HepG2 (cell line): ENCODE results near the gene INTU. TPM values are rescaled to one million over a fixed set of nuclear protein-coding genes. Genes with fewer than 3 reads are reported as not detected.

Source experiments
- FOXJ3 ChIP-seq: sonication (generic); formaldehyde crosslinking; IDR thresholded peaks from 2 replicates; pipeline ENCODE4 v1.4.0; 2020; ENCODE audit warnings: missing genetic modification reagents, mild to moderate bottlenecking, borderline replicate concordance
- HNRNPH1 ChIP-seq: fragments of 200-400 bp; formaldehyde crosslinking; optimal IDR thresholded peaks from 2 replicates; pipeline ENCODE3; 2017; ENCODE audit warnings: mild to moderate bottlenecking, low read depth, low read length
- MEIS2 ChIP-seq: sonication (generic); formaldehyde crosslinking; IDR thresholded peaks from 2 replicates; pipeline ENCODE4 v1.9.0; 2021; ENCODE audit warnings: mild to moderate bottlenecking, missing genetic modification reagents
- MXD4 ChIP-seq: IDR thresholded peaks from 2 replicates; pipeline ENCODE4 v1.6.1; 2016; ENCODE audit warnings: mild to moderate bottlenecking, missing biosample characterization, missing genetic modification reagents
- MZF1 ChIP-seq: sonication (generic); formaldehyde crosslinking; IDR thresholded peaks from 2 replicates; pipeline ENCODE4 v1.8.1; 2023; ENCODE audit warnings: mild to moderate bottlenecking, missing genetic modification reagents, borderline replicate concordance
- PCBP2 ChIP-seq: fragments of 200-400 bp; formaldehyde crosslinking; optimal IDR thresholded peaks from 2 replicates; pipeline ENCODE3; 2018; ENCODE audit warnings: low read length, low read depth; ENCODE audit not compliant: poor library complexity, severe bottlenecking
- PHB2 ChIP-seq: fragments of 450-650 bp; IDR thresholded peaks from 2 replicates; pipeline ENCODE4 v1.6.1; 2018; ENCODE audit not compliant: partially characterized antibody
- PHF8 ChIP-seq: sonication (generic); formaldehyde crosslinking; IDR thresholded peaks from 2 replicates; pipeline ENCODE4 v1.5.0; 2020; ENCODE audit warnings: missing genetic modification reagents
- PPARG ChIP-seq: conservative IDR thresholded peaks from 2 replicates; pipeline ENCODE4 v1.6.1; 2016; ENCODE audit warnings: missing biosample characterization, missing genetic modification reagents
- REXO4 ChIP-seq: sonication (generic); formaldehyde crosslinking; IDR thresholded peaks from 2 replicates; pipeline ENCODE4 v1.8.0; 2022; ENCODE audit warnings: missing genetic modification reagents, mild to moderate bottlenecking, borderline replicate concordance
- SNAPC2 ChIP-seq: sonication (generic); formaldehyde crosslinking; IDR thresholded peaks from 2 replicates; pipeline ENCODE4 v1.8.1; 2022; ENCODE audit warnings: mild to moderate bottlenecking, missing genetic modification reagents
- STAG1 ChIP-seq: sonication (generic); formaldehyde crosslinking; IDR thresholded peaks from 2 replicates; pipeline ENCODE4 v1.4.0; 2020; ENCODE audit warnings: missing genetic modification reagents
- TARDBP ChIP-seq: sonication (generic); formaldehyde crosslinking; IDR thresholded peaks from 2 replicates; pipeline ENCODE4 v1.8.0; 2022; ENCODE audit warnings: mild to moderate bottlenecking, missing genetic modification reagents
- TSC22D2 ChIP-seq: sonication (generic); formaldehyde crosslinking; IDR thresholded peaks from 2 replicates; pipeline ENCODE4 v1.5.1; 2020; ENCODE audit warnings: missing genetic modification reagents, mild to moderate bottlenecking, borderline replicate concordance
- ZKSCAN1 ChIP-seq: fragments of 150-350 bp; IDR thresholded peaks from 2 replicates; pipeline ENCODE4 v1.6.1; 2014; ENCODE audit warnings: low read length
- ZNF317 ChIP-seq: sonication (generic); formaldehyde crosslinking; IDR thresholded peaks from 2 replicates; pipeline ENCODE4 v1.5.0; 2020; ENCODE audit warnings: mild to moderate bottlenecking, missing genetic modification reagents
- ZNF329 ChIP-seq: sonication (generic); formaldehyde crosslinking; IDR thresholded peaks from 2 replicates; pipeline ENCODE4 v1.9.0; 2021; ENCODE audit warnings: low read depth, mild to moderate bottlenecking, missing genetic modification reagents
- ZNF350 ChIP-seq: sonication (generic); formaldehyde crosslinking; IDR thresholded peaks from 2 replicates; pipeline ENCODE4 v1.4.0; 2020; ENCODE audit warnings: mild to moderate bottlenecking, low read depth, missing genetic modification reagents, borderline replicate concordance
- ZNF432 ChIP-seq: sonication (generic); formaldehyde crosslinking; IDR thresholded peaks from 2 replicates; pipeline ENCODE4 v1.5.0; 2020; ENCODE audit warnings: missing genetic modification reagents, mild to moderate bottlenecking, borderline replicate concordance
- ZNF556 ChIP-seq: sonication (generic); formaldehyde crosslinking; IDR thresholded peaks from 2 replicates; pipeline ENCODE4 v1.4.0; 2020; ENCODE audit warnings: mild to moderate bottlenecking, missing genetic modification reagents, borderline replicate concordance
- polyA plus RNA-seq, 8 experiments: library from polyadenylated mRNA; depleted of rRNA in 3 of 8; stranded (reverse) in 7 of 8; unstranded in 1 of 8; fragments of >200 nt; fragmentation: Illumina TruSeq in 4 of 8; extraction: Trizol in 4 of 8; gene quantifications; 2 replicates each; pipeline versions ENCODE4 v1.2.1 to v1.2.3, GENCODE V29; 2011 to 2016; ENCODE audit warnings: low read depth in 4 of 8, missing spikeins in 1 of 8, mixed read lengths in 1 of 8; ENCODE audit not compliant: insufficient read depth in 1 of 8
- total RNA-seq, 5 experiments: library from RNA; depleted of rRNA; stranded (reverse); fragments of >200 nt; fragmentation: Illumina TruSeq; extraction: Trizol; gene quantifications; 2 replicates each; pipeline ENCODE4 v1.2.3, GENCODE V29; 2016; ENCODE audit warnings: low read depth in 1 of 5
- TF ChIP-seq, protein P1 (sequence below): sonication (generic); formaldehyde crosslinking; IDR thresholded peaks from 2 replicates; pipeline ENCODE4 v1.4.0; 2020; ENCODE audit warnings: mild to moderate bottlenecking, low read depth, missing genetic modification reagents
- TF ChIP-seq, protein P2 (sequence below): sonication (generic); formaldehyde crosslinking; IDR thresholded peaks from 2 replicates; pipeline ENCODE4 v1.8.0; 2022; ENCODE audit warnings: missing genetic modification reagents, mild to moderate bottlenecking, moderate library complexity, borderline replicate concordance
- TF ChIP-seq, protein P3 (sequence below): sonication (generic); formaldehyde crosslinking; IDR thresholded peaks from 2 replicates; pipeline ENCODE4 v1.9.0; 2022; ENCODE audit warnings: low read depth, missing genetic modification reagents
- TF ChIP-seq, protein P4 (sequence below): sonication (generic); formaldehyde crosslinking; IDR thresholded peaks from 2 replicates; pipeline ENCODE4 v1.4.0; 2020; ENCODE audit warnings: missing genetic modification reagents

The INTU gene
- total and polyA plus RNA-seq, 2 of the 13 experiments (the other 11 are each of a cell fraction or from before 2014, with no cell fraction given) = 5.3 to 6.2 TPM

DNA sequence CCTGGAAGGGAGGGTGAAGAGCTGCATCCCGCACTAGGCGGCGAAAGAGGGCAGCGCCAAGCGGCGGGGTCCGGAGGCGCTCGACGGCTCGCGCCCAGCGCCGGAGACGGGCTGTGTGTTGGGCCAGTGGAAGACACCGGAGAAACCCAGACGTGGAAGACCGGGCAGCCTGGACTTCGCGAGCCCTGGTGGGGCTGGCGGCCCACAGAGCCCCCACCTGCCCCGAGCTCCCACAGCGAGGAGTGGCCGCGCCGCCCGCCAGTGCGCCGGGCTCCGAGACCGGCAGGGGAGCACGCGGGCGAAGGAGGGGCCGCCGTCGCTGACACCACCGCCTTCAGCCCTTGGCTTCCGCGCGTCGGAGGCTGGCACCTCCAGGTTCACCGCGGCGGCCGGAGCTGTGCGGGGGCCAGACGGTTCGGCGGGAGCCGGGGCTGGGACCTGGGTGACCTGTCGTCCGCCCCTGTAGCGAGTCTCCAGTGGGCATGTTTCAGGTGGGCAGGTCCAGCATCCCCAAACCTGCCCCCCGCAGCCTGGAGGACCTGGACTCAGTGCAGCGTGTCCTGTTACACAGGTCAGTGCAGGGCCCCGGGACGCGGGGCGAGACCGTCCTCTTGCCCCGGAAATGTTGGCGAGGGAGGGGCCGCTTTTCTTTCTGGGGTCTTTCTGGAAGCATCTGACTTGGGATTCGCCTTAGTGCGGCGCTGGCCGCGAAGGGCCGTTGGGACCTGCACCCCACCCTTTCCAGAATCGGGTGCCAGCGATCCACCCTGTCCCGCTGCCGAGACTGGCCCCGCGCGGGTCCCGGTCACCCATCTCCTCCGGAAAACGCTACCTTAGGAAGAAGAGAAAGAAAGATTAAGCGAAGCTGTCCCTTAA, 9.6 kb upstream of the INTU start (continued):
- TF ChIP-seq, protein P1, sequence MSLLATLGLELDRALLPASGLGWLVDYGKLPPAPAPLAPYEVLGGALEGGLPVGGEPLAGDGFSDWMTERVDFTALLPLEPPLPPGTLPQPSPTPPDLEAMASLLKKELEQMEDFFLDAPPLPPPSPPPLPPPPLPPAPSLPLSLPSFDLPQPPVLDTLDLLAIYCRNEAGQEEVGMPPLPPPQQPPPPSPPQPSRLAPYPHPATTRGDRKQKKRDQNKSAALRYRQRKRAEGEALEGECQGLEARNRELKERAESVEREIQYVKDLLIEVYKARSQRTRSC (CRISPR knock-in tag) = no peak
- TF ChIP-seq, protein P2, sequence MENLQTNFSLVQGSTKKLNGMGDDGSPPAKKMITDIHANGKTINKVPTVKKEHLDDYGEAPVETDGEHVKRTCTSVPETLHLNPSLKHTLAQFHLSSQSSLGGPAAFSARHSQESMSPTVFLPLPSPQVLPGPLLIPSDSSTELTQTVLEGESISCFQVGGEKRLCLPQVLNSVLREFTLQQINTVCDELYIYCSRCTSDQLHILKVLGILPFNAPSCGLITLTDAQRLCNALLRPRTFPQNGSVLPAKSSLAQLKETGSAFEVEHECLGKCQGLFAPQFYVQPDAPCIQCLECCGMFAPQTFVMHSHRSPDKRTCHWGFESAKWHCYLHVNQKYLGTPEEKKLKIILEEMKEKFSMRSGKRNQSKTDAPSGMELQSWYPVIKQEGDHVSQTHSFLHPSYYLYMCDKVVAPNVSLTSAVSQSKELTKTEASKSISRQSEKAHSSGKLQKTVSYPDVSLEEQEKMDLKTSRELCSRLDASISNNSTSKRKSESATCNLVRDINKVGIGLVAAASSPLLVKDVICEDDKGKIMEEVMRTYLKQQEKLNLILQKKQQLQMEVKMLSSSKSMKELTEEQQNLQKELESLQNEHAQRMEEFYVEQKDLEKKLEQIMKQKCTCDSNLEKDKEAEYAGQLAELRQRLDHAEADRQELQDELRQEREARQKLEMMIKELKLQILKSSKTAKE = no peak
- TF ChIP-seq PPARG (CRISPR knock-in tag) (no peak), TSC22D2 (CRISPR knock-in tag) (no peak), MXD4 (no peak), HNRNPH1 (no peak), PHF8 (CRISPR knock-in tag) (no peak), ZKSCAN1 (no peak), MEIS2 (CRISPR knock-in tag) (no peak), FOXJ3 (CRISPR knock-in tag) (no peak), PHB2 (no peak), PCBP2 (no peak), REXO4 (no peak), ZNF329 (CRISPR knock-in tag) (no peak), ZNF350 (CRISPR knock-in tag) (peak; percentile 57), ZNF556 (no peak), STAG1 (peak; percentile 37; the same call in 1 of the 2 replicates), TARDBP (no peak), SNAPC2 (no peak), ZNF432 (no peak), MZF1 (CRISPR knock-in tag) (no peak), ZNF317 (CRISPR knock-in tag) (no peak)
- TF ChIP-seq, protein P3, sequence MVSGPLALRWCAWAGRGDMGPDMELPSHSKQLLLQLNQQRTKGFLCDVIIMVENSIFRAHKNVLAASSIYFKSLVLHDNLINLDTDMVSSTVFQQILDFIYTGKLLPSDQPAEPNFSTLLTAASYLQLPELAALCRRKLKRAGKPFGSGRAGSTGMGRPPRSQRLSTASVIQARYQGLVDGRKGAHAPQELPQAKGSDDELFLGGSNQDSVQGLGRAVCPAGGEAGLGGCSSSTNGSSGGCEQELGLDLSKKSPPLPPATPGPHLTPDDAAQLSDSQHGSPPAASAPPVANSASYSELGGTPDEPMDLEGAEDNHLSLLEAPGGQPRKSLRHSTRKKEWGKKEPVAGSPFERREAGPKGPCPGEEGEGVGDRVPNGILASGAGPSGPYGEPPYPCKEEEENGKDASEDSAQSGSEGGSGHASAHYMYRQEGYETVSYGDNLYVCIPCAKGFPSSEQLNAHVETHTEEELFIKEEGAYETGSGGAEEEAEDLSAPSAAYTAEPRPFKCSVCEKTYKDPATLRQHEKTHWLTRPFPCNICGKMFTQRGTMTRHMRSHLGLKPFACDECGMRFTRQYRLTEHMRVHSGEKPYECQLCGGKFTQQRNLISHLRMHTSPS (CRISPR knock-in tag) = no peak
- TF ChIP-seq, protein P4, sequence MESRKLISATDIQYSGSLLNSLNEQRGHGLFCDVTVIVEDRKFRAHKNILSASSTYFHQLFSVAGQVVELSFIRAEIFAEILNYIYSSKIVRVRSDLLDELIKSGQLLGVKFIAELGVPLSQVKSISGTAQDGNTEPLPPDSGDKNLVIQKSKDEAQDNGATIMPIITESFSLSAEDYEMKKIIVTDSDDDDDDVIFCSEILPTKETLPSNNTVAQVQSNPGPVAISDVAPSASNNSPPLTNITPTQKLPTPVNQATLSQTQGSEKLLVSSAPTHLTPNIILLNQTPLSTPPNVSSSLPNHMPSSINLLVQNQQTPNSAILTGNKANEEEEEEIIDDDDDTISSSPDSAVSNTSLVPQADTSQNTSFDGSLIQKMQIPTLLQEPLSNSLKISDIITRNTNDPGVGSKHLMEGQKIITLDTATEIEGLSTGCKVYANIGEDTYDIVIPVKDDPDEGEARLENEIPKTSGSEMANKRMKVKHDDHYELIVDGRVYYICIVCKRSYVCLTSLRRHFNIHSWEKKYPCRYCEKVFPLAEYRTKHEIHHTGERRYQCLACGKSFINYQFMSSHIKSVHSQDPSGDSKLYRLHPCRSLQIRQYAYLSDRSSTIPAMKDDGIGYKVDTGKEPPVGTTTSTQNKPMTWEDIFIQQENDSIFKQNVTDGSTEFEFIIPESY = 0 out of 2 replicates have a peak, but pooled peaks have one; percentile 18
